GM12873 (cell line): ENCODE data around the gene ADD1.

Experiments used
- CTCF ChIP-seq: IDR thresholded peaks from 2 replicates; pipeline ENCODE4 v1.5.1; 2012; ENCODE audit warnings: low read depth, mild to moderate bottlenecking, moderate library complexity, low read length, control low read depth; ENCODE audit not compliant: insufficient read depth; ENCODE audit errors: missing control alignments

The ADD1 gene, protein sequence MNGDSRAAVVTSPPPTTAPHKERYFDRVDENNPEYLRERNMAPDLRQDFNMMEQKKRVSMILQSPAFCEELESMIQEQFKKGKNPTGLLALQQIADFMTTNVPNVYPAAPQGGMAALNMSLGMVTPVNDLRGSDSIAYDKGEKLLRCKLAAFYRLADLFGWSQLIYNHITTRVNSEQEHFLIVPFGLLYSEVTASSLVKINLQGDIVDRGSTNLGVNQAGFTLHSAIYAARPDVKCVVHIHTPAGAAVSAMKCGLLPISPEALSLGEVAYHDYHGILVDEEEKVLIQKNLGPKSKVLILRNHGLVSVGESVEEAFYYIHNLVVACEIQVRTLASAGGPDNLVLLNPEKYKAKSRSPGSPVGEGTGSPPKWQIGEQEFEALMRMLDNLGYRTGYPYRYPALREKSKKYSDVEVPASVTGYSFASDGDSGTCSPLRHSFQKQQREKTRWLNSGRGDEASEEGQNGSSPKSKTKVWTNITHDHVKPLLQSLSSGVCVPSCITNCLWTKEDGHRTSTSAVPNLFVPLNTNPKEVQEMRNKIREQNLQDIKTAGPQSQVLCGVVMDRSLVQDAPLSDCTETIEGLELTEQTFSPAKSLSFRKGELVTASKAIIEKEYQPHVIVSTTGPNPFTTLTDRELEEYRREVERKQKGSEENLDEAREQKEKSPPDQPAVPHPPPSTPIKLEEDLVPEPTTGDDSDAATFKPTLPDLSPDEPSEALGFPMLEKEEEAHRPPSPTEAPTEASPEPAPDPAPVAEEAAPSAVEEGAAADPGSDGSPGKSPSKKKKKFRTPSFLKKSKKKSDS

DNA sequence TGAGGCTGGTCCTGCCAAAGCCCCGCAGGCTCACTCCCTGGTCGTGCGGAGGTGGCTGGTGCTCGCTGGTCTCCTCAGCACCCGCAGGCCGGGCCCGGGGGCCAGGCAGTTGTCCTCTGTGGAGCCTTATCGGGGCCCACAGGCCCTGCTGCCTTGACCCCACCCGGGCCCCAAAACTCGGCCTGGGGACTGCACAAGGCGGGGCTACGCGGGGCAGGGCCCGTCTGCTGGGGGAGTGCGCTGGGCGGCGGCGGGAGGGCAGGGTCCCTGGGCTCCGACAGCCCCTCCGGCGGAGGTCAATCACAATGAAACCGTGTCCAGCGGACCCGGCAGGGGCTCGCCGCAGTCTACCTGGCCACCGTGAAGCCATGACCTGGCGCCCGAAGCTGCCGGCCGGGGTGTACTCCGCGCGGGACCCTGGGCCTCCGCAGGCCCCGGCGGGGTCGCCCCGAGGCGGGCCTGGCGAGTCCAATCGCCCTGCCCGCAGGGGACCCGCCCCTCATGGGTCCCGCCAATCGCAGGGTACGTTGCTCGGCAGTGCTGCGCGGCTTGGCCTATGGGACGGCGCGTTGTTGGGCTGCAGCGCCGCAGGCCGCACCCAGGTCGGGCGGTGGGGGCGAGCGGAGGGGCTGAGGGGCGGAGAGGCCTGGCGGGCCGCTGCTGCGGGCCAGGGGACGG is at the start of gene ADD1:
TSS of gene ADD1 (plus strand) at position 582 of the 678 bp plus-strand sequence. CDS start 32,072 bp downstream, outside the sequence.
- no peak for TF ChIP-seq CTCF

GRCh38 chr4:2794486-2795299 is 49.0 kb upstream of the ADD1 start:
- no peak for TF ChIP-seq CTCF

GRCh38 chr4:2795300-2795892 is 48.2 kb upstream of the ADD1 start:
- no peak for TF ChIP-seq CTCF

- no peak for TF ChIP-seq CTCF
Observed at GRCh38 chr4:2795893-2796848, 47.5 kb upstream of the ADD1 start.

DNA sequence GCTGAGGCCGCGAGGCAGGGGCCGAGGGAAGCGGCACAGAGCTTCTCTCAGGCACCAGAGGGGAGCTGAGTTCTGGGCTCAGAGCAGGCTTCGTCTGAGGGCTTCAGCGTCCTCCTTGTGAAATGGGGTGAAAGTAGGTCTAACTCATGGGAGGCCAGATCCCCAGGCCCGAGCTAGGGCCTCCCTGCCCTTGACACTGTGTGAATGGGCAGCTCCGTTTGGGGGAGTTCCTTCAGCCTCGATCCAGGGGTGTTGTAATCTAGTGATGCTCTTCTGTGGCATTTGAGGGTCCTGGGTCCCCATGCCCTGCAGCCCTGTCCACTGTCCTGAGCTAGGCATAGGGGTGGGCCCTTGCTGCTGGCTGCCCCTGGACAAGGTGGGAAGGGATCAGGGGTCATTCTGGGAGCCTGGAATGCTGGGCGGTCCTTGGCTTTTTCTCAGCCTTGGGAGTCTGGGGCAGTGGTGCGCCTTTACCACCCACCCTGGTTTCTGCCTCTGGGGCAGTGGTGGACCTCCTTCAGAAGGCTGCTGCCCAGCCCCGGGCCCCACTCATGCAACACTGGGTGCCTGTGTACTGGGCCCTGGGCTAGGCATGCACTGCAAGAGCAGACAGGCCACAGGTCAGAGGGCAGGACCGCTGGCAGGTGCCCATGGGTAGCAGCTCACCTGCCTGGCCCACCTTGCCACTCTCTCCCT is 46.6 kb upstream of the ADD1 start:
- no peak for TF ChIP-seq CTCF
